H54 (cell line): Measurements from ENCODE around the gene PLCL2.
A peak's percentile ranks its signal among the peaks of the same experiment; 100 is the strongest.

Experiments
- DNase-seq: peaks from one replicate; pipeline ENCODE4 v3.0.0; 2011; ENCODE audit warnings: low spot score, mixed read lengths; ENCODE audit not compliant: insufficient read length
- FAIRE-seq: peaks from 3 replicates; lab custom pipeline; 2011; peaks lifted over from hg19 to GRCh38; lab: Jason Lieb, UNC
- POLR2A ChIP-seq: IDR thresholded peaks from 2 replicates; pipeline ENCODE4 v1.6.1; 2011; ENCODE audit warnings: low read depth, mild to moderate bottlenecking, low read length

PLCL2 gene

GRCh38 chr3:17025594-17026139, 140.9 kb downstream of the PLCL2 start:
- DNase-seq (no peak), FAIRE-seq (no peak)

GRCh38 chr3:17027318-17027717, 142.6 kb downstream of the PLCL2 start:
- no peak for TF ChIP-seq POLR2A
- no peak for FAIRE-seq
- DNase-seq = no peak

More at GRCh38 chr3:17025594-17026139, 140.9 kb downstream of the PLCL2 start:
- TF ChIP-seq POLR2A = no peak

- DNase-seq (no peak), FAIRE-seq (no peak)
- TF ChIP-seq POLR2A = no peak
Measured at GRCh38 chr3:17028363-17028762, 143.6 kb downstream of the PLCL2 start.

- no peak for TF ChIP-seq POLR2A
- FAIRE-seq (no peak), DNase-seq (no peak)
Measured at GRCh38 chr3:17030438-17030837, 145.7 kb downstream of the PLCL2 start.

- no peak for TF ChIP-seq POLR2A
- DNase-seq (no peak), FAIRE-seq (no peak)
Measured at GRCh38 chr3:17030956-17031652, 146.3 kb downstream of the PLCL2 start.

GRCh38 chr3:17032407-17033034, 147.8 kb downstream of the PLCL2 start:
- peak; percentile 84 for FAIRE-seq
- no peak for TF ChIP-seq POLR2A
- no peak for DNase-seq

GRCh38 chr3:17033516-17034168, 148.9 kb downstream of the PLCL2 start:
- no peak for TF ChIP-seq POLR2A
- FAIRE-seq = peak; percentile 94
- DNase-seq = peak; percentile 17

- DNase-seq (no peak), FAIRE-seq (no peak)
Measured at GRCh38 chr3:17035033-17035432, 150.3 kb downstream of the PLCL2 start.

GRCh38 chr3:17035966-17036365, 151.2 kb downstream of the PLCL2 start:
- no peak for FAIRE-seq

More at GRCh38 chr3:17035033-17035432, 150.3 kb downstream of the PLCL2 start:
- no peak for TF ChIP-seq POLR2A

GRCh38 chr3:17038141-17038540, 153.4 kb downstream of the PLCL2 start:
- FAIRE-seq (no peak), DNase-seq (no peak)

More at GRCh38 chr3:17035966-17036365, 151.2 kb downstream of the PLCL2 start:
- no peak for TF ChIP-seq POLR2A
- no peak for DNase-seq

GRCh38 chr3:17038900-17039553, 154.3 kb downstream of the PLCL2 start:
- FAIRE-seq (peak; percentile 48), DNase-seq (no peak)
- TF ChIP-seq POLR2A = no peak

More at GRCh38 chr3:17038141-17038540, 153.4 kb downstream of the PLCL2 start:
- no peak for TF ChIP-seq POLR2A

GRCh38 chr3:17039594-17039993, 154.8 kb downstream of the PLCL2 start:
- TF ChIP-seq POLR2A = no peak
- DNase-seq = peak; percentile 50
- peak; percentile 100 for FAIRE-seq

- DNase-seq (no peak), FAIRE-seq (peak; percentile 6)
- TF ChIP-seq POLR2A = no peak
Measured at GRCh38 chr3:17040322-17040989, 155.7 kb downstream of the PLCL2 start.
